Kidney epithelial cell (primary cell): ENCODE data around the gene WBP2. TPM values are rescaled to one million over a fixed set of nuclear protein-coding genes. Genes with fewer than 3 reads are reported as not detected.

ENCODE experiments used
- DNase-seq: peaks from one replicate; pipeline ENCODE4 v3.0.0-alpha.2; 2010; ENCODE audit warnings: low read depth
- H3K27me3 ChIP-seq: 2 replicates; pipeline ENCODE4 v1.6.0; 2011; ENCODE audit warnings: low read length; ENCODE audit not compliant: control insufficient read depth, insufficient read depth
- H3K36me3 ChIP-seq: 2 replicates; pipeline ENCODE4 v1.5.1; 2011; ENCODE audit warnings: low read length; ENCODE audit not compliant: control insufficient read depth, insufficient read depth
- H3K4me3 ChIP-seq: 2 replicates; pipeline ENCODE4 v1.5.1; 2011; ENCODE audit warnings: low read depth, mild to moderate bottlenecking, control low read depth, low read length
- total RNA-seq: library from RNA; depleted of rRNA; stranded (reverse); fragments of >200 nt; gene quantifications from 2 replicates; pipeline ENCODE4 v1.2.3, GENCODE V29; 2015
- TF ChIP-seq, protein P1 (sequence below): IDR thresholded peaks from 2 replicates; pipeline ENCODE4 v1.5.1; 2011; ENCODE audit warnings: mild to moderate bottlenecking, moderate library complexity, low read length, control low read depth, inconsistent platforms; ENCODE audit not compliant: insufficient read depth, poor library complexity, severe bottlenecking

Gene WBP2
- 93.3 and 105 TPM in 2 replicates for total RNA-seq

DNA sequence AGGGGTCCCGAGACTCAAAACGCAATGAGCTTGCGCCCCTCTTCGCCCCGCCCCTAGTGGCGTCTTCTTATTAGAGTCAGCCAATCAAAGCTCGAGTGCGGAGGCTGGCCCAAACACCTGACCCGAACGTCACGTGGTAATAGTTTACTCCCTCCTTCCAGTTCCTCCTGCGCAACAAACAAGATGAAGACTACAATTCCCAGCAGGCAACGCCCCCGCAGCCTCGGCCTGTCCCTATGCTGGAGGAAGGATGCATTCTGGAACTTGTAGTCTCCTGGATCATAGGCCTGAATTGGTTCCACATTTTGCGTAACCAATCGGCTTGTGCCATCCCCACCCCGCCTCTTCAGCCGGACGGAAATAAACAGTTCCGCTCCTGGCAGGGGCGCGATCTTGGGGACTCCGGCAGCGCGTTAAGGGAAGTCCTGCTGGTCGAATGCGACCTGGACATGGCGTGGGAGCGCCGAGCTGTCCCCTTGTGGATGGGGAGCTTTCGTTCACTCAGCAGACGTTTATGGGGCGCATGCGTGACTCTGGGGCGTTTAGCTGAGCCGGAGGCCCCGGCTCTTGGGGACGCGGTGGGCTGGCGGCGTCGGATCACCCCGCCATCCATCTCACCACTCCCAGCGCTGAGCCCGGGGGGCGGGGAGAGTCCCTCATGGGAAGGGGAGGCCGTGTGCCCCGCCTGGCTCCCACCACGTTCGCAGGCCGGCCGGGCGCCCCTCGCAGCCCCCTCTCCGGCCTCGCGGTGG is at the start of gene WBP2:
Gene WBP2 (minus strand): TSS at position 26 of the 752 bp plus-strand sequence. CDS start 38 bp downstream, outside the sequence.
- H3K4me3 ChIP-seq, result peak within 1 kb of the TSS; percentile 72
- DNase-seq, result peak; percentile 100
- H3K36me3 ChIP-seq, result no peaks in the 10 kb centered on the region
- H3K27me3 ChIP-seq, result no peaks in the 10 kb centered on the region
- TF ChIP-seq, protein P1, sequence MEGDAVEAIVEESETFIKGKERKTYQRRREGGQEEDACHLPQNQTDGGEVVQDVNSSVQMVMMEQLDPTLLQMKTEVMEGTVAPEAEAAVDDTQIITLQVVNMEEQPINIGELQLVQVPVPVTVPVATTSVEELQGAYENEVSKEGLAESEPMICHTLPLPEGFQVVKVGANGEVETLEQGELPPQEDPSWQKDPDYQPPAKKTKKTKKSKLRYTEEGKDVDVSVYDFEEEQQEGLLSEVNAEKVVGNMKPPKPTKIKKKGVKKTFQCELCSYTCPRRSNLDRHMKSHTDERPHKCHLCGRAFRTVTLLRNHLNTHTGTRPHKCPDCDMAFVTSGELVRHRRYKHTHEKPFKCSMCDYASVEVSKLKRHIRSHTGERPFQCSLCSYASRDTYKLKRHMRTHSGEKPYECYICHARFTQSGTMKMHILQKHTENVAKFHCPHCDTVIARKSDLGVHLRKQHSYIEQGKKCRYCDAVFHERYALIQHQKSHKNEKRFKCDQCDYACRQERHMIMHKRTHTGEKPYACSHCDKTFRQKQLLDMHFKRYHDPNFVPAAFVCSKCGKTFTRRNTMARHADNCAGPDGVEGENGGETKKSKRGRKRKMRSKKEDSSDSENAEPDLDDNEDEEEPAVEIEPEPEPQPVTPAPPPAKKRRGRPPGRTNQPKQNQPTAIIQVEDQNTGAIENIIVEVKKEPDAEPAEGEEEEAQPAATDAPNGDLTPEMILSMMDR, result no peak

DNA sequence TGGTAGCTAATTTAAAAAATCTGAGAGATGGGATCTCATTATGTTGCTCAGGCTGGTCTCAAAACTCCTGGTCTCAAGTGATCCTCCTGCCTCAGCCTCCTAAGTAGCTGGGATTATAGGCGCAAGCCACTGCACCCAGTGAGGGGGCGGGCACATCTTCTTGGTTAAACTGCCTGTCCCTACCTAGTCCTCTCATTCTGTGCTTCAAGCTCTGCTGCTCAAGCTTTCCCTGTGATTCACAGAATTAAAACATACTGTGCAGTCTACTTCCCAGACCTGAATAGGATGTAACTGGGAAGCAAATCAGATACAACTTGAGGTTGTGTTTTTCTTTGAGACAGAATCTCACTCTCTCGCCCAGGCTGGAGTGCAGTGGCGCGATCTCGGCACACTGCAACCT is 47.3 kb upstream of the WBP2 start:
- DNase-seq, result no peak
- Histone ChIP-seq H3K36me3 (no peaks in the 10 kb centered on the region), H3K27me3 (no peaks in the 10 kb centered on the region), H3K4me3 (no peak overlapping the region)
- TF ChIP-seq, protein P1, result no peak

DNA sequence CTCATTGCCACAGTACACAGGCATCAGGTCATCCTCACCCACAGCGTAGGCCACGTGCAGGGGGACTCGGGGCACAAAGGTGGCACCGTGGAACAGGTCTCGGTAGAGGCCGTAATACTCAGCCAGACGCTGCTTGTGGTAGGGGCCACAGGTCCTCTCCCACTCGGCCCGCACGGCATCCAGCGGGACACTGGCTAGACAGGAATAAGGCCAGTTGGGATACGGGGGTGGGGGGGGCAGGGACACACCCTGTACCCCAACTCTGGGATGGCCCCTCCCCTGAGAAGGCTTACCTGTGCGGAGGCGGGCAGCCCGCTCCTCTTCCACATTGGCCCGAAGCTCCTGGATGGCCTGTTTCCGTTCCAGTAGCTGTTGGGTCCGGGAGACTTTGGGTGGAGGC is 46.6 kb upstream of the WBP2 start:
- TF ChIP-seq, protein P1, result no peak
- DNase-seq, result no peak
- H3K36me3 ChIP-seq, result no peaks in the 10 kb centered on the region
- no peaks in the 10 kb centered on the region for H3K27me3 ChIP-seq
- H3K4me3 ChIP-seq, result no peak overlapping the region

DNA sequence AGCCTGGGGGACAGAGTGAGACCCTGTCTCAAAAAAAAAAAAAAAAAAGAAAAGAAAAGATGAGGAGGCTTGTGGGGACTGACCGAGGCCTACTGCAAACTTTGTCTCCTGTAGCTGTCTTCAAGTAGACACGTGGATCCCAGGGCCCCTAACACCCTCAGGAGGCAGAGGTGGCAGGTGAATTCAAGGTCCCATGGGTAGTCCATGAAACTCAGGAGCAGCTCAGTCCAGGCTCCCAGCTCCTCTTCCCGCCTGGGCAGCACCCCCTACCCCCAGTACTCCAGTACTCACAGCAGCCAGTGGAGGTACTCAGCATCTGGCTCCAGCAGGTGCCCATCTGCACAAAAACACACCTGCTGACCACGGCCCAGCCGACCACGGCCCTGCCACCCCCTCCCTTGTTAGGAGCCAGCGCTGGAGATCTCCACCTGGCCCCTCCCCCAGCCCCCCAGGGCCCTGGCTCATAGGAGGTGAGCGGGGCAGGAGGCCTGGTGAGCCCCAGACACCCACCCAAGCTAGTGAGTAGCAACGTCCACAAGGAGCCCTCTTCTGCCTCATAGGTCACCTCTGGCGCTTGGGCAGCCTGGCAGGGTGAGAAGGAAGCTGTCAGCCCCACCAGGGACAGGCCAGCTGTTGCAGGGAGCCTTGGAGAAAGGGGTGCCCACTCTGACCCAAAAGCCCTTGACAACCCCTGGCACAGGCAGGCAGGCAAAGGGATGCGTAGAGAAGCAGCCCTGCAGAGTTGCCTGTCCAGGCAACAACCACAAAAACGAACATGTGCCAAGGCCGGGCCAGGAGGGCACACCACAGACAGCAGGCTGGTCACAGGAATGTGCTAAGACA is 45.8 kb upstream of the WBP2 start:
- Histone ChIP-seq H3K36me3 (no peaks in the 10 kb centered on the region), H3K27me3 (no peaks in the 10 kb centered on the region), H3K4me3 (no peak overlapping the region)
- TF ChIP-seq, protein P1, result no peak
- no peak for DNase-seq

DNA sequence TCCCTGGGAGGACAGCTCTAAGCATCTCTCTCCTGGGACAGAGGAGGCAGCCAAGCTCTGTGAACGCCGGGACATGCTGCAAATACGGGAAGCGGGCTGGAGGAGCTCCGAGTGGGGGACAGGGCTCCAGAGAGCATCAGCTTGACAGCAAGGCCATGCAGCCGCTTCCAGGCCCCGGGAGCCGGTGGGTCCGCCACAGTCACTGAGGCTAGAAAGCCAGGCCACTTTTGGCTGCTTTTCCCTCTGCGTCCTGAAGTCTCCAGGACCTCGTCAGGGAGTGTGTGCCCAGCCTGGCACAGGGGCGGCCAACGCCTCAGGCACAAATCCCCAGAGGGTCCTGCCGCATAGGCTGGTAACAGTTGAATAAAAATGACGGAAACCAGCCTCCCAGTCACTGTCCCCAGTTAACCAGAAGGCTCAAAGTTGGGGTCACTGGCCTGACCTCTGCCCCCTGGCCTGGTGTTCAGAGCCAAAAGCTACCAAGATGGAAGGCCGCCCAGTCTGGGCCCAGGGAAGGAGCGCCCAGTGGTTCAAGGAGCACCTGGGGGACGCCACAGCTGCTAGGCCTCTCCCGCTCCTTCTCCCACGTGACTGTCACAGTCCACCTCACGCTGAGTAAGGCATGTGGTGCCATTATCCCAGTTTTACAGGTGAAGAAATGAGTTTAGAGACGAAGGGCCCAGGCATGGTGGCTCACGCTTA is 44.8 kb upstream of the WBP2 start:
- Histone ChIP-seq H3K27me3 (no peaks in the 10 kb centered on the region), H3K36me3 (no peaks in the 10 kb centered on the region)
- DNase-seq, result no peak

More for the DNA sequence above, 44.8 kb upstream of the WBP2 start:
- H3K4me3 ChIP-seq, result no peak overlapping the region
- TF ChIP-seq, protein P1, result no peak
